HG03558 (cell line): ENCODE measurements around the gene DLG4.
A peak's percentile ranks its signal among the peaks of the same experiment; 100 is the strongest.

Experiments
- ATAC-seq: cut with Tn5 transposase; IDR thresholded peaks from one replicate; pipeline ENCODE4 v1.9.1; 2021; ENCODE audit warnings: moderate number of reproducible peaks; ENCODE audit not compliant: unreplicated experiment; ENCODE audit errors: extremely low read depth

Gene DLG4

DNA sequence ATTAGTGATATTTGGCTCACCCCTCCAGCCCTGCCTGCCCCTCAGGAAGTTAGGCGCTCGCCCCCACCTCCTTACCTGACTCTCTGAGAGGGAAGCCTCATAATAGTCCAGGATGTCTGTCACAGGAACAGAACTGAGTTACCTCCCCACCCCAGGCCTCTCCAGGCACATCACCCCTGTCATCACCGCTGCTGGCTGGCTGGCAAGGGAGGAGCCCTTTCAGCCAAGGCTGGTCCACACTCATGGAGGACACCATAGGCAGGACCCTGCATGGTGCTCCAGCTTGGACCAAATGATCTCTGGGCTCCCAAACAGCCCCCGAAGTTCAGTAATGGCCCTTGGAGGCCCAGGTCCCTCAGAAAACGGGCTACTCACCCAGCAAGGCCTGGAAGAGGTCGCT is 1.5 kb downstream of the DLG4 start:
- no peak for ATAC-seq

- no peak for ATAC-seq
Observed at GRCh38 chr17:7217113-7217987, 2.3 kb downstream of the DLG4 start.

- ATAC-seq: no peak
Observed at GRCh38 chr17:7216242-7217112, 3.2 kb downstream of the DLG4 start.

DNA sequence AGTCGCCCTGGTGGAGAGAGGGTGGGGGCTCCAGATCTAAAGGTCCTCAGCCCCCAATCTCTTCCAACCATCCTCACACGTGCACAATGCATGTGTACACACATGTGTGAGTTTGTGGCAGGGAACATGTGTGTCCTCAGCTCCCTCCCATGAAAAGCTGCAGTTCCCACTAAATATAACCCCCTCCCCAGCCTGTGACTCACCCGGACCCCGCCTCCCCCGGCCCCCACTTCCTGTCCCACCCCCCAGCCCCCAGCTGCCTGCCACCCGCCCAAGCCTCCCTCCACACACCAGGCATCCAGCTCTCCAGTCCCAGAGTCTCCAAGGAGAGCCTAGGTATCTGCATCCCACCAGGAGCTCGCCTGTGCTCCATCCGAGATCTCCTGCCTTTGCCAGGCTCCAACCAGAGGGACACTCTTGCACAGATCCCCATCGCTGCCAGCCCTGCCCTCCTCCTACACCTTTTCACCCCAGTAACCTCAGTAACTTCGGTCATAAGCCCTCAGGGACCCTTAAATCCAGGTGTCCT is 3.9 kb downstream of the DLG4 start:
- no peak for ATAC-seq

DNA sequence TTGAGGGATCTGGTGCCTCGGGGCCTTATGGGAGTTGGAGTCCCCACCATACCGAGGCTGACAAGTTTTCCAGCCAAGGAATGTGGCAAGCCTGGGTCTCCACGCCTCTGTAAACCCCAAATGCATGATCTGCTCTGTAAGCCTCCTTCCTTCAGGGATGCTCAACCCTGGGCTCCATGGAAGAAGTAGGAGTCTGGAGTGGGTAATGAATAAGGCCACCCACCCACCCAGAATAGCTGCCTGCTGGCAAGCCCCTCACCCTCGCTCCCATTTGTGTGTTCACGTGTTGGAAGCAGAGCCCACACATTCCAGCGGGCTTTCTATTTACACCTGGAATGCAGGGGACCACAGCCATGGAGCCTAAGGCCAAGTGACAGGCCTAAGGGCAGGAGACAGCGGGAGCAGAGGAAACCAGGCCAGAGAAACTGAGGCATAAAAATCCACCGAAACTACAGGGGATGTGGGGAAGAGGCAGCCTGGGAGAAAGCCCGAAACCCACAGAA is 4.4 kb downstream of the DLG4 start:
- ATAC-seq: no peak

DNA sequence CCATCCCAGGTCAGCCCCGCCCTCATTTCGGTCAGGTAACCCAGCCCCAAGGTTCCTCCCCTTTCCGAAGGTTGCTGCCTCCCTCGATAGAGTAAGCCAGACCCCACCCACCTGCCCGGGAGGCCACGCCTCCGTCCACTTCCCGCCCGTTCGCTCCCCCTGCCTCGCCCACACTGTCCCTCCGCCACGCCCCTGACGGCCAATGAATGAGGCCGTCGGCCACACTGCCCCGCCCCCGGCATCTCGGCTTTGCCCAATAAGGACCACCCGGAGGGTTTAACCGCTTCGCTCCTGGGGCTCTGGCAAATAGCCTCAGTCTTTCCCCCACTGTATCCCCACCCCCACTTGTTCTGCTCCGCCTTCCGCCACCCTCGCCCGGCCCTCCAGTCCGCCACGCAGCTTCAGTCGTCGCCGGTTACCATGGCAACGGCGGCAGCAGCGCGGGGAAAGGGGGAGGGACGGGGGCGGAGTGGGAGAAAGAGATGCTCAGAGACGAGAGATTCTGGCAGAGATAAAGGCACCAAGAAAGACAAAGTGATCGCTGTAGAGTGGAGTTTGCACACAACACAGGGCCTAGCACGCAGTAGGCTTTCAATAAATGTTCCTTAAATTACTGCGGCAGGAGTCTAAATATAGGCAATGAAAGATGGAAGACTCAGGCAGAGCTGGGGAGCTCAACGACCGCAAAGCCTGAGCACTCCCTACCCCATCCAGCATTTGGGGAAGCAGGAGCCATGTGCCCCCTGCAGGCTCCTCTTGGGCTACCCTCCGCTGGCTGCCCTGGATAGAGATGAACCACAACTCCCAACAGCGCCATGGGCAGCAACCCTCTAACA is 5.1 kb downstream of the DLG4 start:
- ATAC-seq: peak; percentile 50

GRCh38 chr17:7213895-7214299 is 5.7 kb downstream of the DLG4 start:
- ATAC-seq: no peak

DNA sequence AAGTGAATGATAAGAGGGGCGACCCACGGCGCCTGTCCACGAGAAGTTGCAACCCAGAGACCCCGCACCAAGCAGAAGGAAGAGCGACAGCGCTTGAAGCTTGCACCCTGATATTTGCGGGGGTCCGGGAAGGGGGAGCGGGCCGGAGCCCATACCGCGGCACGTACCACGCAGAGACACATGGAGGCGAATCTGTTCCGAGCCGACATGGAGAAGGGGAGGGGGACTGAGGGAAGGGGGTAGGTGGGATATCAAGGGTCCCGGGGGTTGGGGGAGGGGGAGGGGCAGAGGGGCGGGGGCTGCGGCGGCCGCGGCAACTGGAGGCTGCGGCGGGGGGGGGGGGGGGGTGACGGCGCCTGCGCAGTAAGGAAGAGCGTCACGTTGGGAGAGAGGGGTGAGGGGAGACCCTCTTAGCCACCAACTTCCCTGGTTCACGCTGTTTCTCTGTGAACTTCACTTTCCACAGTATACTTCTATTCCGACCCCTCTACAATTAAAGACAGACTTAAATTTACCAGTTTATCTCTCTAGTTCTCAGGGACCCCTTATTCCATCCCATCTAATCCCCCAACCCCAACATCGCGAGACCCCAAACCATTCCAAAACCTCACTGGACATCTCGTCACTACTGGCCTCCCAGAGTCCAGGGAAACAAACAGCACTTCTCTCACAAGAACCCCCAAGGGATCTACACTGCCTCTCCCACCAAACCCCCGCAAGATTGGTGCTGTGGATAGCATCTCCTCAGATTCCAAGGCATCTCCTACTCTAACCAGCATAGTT is 8.0 kb downstream of the DLG4 start:
- no peak for ATAC-seq

- ATAC-seq: no peak
Observed at GRCh38 chr17:7208754-7209460, 10.7 kb downstream of the DLG4 start.

DNA sequence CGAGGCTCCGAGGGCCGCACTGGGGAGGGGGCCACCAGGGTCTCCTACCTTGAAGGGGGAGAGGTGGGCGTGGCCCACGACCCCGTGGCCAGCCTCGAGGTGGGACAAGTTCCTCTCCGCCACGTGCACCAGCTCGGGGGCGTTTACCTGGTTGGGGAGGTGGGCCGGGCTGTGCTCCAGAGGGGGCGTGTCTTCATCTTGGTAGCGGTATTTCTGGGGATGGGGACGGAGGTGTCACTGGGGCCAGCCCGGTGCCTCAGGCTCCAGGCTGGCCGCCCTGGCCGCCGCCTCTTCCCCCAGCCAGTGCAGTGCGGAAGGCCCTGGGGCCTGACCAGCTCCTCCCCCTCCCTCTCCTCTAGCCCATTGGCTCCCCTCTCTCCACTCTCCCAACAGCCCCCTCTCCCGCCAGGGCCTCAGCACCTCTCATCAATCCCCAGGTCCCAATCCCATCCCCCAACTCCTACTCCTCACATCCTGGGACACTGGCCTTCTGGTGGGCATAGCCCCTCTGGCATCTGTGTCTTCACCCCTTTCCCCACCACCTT is 11.5 kb downstream of the DLG4 start:
- ATAC-seq: no peak

DNA sequence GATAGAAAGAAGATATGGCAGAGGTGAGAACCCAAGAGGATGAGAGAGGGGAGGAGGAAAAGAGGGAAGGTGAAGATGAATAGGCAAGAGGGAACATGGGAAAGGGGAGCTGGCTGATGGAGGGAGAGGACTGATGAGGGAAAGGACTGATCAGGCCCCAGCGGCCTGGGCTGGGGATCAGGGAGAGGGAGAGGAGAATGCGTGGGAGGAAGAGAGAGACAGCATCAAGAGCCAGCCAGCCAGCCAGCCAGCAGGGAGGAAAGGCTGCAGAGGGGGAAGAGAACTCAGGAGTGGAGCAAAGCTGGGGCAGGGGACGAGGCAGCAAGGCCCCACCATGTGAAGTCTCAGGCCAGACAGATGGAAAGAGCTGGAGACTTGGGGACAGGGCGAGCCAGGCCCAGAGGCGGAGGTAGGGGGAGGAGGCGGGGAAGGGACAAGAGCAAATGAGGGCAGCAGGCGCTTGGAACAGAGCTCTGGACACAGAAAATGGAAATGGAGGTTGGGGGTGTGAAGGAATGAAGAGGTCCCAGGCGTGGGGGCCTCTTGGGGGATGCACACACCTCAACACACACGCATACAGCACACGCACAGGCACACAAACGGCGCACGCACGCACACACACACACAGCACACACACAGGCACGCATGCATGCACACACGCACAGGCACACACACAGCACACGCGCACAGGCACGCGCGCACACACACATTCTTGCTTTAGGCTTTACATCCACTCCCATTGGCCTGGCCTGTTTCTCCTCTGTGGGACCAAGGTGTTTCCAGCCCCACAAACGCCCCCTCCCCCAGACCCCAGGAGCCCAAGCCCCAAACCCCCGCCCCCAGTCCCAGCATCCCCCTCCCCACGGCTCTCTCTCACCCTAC is 12.3 kb downstream of the DLG4 start:
- no peak for ATAC-seq

DNA sequence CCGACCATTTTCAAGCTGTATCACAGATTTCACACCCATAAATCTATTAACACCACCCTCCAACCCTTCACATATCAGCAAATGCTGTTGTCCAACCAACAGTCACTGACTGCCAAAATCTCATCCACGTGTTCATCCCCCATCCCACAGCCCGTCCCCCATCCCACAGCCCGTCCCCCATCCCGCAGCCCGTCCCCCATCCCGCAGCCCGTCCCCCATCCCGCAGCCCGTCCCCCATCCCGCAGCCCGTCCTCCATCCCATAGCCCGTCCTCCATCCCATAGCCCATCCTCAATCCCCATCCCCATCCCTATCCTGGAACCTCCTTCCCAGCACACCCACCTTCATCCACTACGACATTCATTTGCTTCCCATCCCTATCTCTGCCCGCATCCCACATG is 14.1 kb downstream of the DLG4 start:
- no peak for ATAC-seq

DNA sequence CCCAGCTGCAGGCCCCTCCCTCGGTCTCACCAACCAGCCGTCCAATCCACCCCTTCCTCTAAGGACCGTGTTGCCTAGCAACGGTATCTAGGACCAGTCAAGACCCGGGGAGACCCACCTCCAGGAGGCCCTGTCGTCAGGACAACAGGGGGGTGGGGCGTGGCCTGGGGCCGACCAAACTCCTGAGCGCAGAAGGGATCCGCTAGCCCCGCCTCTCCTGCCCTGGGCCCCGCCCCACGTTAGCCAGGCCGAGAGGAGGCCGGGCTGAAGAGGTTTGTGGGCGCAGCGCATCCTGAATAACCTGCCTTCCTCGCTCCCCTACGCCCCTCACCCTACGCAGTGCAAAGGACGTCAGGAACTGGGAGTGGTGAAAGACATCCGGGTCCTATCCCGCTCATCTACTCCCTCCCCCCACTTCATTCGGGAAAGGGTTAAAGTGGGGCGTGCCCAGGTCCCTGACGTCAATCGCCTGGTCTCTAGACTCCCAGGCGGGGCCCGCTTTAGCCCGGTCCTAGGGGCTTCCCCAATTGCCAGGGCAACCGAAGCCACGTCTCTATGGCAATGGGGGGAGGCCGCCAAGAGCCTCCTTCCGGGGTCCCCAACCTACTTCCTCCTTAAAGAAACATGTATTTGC is 14.7 kb downstream of the DLG4 start:
- peak; percentile 67 for ATAC-seq

DNA sequence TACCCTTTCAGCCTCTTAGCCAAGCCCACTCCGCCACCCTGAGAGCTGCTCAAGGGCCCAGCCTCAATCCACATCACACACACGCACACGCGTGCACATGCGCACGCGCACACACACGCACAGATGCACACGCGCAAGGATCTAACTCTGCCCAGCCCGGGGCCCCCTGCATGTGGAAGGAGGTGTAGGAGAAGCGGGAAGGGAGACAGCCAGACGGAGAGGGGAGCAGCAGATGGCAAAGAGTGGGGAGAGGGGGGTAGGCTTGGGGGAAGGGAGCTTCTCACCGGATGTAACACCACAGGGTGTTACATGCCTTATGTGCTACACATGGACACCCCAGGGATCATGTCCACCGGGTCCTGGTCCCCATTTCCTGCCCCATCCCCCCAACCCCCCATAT is 15.3 kb downstream of the DLG4 start:
- no peak for ATAC-seq

- ATAC-seq: no peak
Observed at GRCh38 chr17:7203391-7203790, 16.2 kb downstream of the DLG4 start.

GRCh38 chr17:7196651-7197401 is 22.8 kb downstream of the DLG4 start:
- no peak for ATAC-seq
